ENCODE measurements around the gene GAST. TPM values are rescaled to one million over a fixed set of nuclear protein-coding genes. Genes with fewer than 3 reads are reported as not detected.
A peak's percentile ranks its signal among the peaks of the same experiment; 100 is the strongest.
"Not testable (repeated sequence)": the region's sequence is repeated elsewhere in the genome, so short reads cannot be mapped to it uniquely, and the experiment has no call there.

GAST gene
- total and polyA plus RNA-seq, 4 experiments from 2014 or later: not detected

GRCh38 chr17:41683441-41684007 is 28.6 kb upstream of the GAST start:
- Mint-ChIP-seq H3K9me3 (no peaks in the 10 kb centered on the region), H3K4me3 (peak overlapping the region in 1 of 8 donors; percentile 30), H3K36me3 (peaks cover 0 to 3% of the 10 kb centered on the region in 2 donors), H3K27ac (no peak overlapping the region), H3K4me1 (peaks cover 13 to 23% (median 18%) of the 10 kb centered on the region in 4 donors), H3K27me3 (no peaks in the 10 kb centered on the region)
- Histone ChIP-seq H3K4me1 (ENCODE audit: insufficient read depth, low read length) (peaks cover 26% of the 10 kb centered on the region), H3K27me3 (ENCODE audit: insufficient read depth, low read length) (no peaks in the 10 kb centered on the region), H3K36me3 (ENCODE audit: insufficient read depth, low read length) (no peaks in the 10 kb centered on the region), H3K27ac (ENCODE audit: low read depth, low read length) (no peak overlapping the region), H3K9me3 (ENCODE audit: control insufficient read depth in 1 of 2, low read length in 2 of 2) (no peaks in the 10 kb centered on the region), H3K4me3 (ENCODE audit: low read length in 2 of 2) (no peak overlapping the region)
- CTCF ChIA-PET (ENCODE audit: partially characterized antibody): interaction anchor here (1.0 kb wide), 1 partner anchor 35 kb away, joined by 3 read pairs; no protein-coding TSS in a partner anchor
- POLR2A ChIA-PET (ENCODE audit: partially characterized antibody): interaction anchor here (9.2 kb wide), 1 partner anchor 8 kb away, joined by 576 read pairs; the partner anchor contains the start of gene EIF1
- intact Hi-C loops (cut with micrococcal nuclease): loop anchor here (10.0 kb wide), 1 partner anchor 701 kb away; the partner anchor contains the start of gene STAT3
- DNase-seq: no peak

GRCh38 chr17:41684035-41684434 is 28.1 kb upstream of the GAST start:
- H3K4me3 ChIP-seq (ENCODE audit: low read length in 2 of 2): no peak overlapping the region
- H3K27ac ChIP-seq (ENCODE audit: low read depth, low read length): no peak overlapping the region
- H3K27me3 Mint-ChIP-seq: no peaks in the 10 kb centered on the region
- no peaks in the 10 kb centered on the region for H3K36me3 ChIP-seq (ENCODE audit: insufficient read depth, low read length)
- no peaks in the 10 kb centered on the region for H3K27me3 ChIP-seq (ENCODE audit: insufficient read depth, low read length)
- H3K9me3 ChIP-seq (ENCODE audit: control insufficient read depth in 1 of 2, low read length in 2 of 2): no peaks in the 10 kb centered on the region
- H3K9me3 Mint-ChIP-seq: peaks cover 0 to 5% (median 0%) of the 10 kb centered on the region in 8 donors
- peaks cover 0 to 8% of the 10 kb centered on the region in 2 donors for H3K36me3 Mint-ChIP-seq
- CTCF ChIA-PET (ENCODE audit: partially characterized antibody): interaction anchor here (0.7 to 2.2 kb wide), 2 partner anchors 17 to 103 kb away, joined by 3 to 12 read pairs; partner anchors contain the start of gene JUP
- H3K27ac Mint-ChIP-seq: peak overlapping the region in 1 of 7 donors; percentile 19
- no peak for DNase-seq
- peaks cover 7 to 23% (median 13%) of the 10 kb centered on the region in 4 donors for H3K4me1 Mint-ChIP-seq
- POLR2A ChIA-PET (ENCODE audit: partially characterized antibody): interaction anchor here (1.0 kb wide), 1 partner anchor 19 kb away, joined by 5 read pairs; no protein-coding TSS in a partner anchor
- intact Hi-C loops (cut with micrococcal nuclease): loop anchor here (10.0 kb wide), 1 partner anchor 701 kb away; the partner anchor contains the start of gene STAT3
- peaks cover 21% of the 10 kb centered on the region for H3K4me1 ChIP-seq (ENCODE audit: insufficient read depth, low read length)
- H3K4me3 Mint-ChIP-seq: no peak overlapping the region

DNA sequence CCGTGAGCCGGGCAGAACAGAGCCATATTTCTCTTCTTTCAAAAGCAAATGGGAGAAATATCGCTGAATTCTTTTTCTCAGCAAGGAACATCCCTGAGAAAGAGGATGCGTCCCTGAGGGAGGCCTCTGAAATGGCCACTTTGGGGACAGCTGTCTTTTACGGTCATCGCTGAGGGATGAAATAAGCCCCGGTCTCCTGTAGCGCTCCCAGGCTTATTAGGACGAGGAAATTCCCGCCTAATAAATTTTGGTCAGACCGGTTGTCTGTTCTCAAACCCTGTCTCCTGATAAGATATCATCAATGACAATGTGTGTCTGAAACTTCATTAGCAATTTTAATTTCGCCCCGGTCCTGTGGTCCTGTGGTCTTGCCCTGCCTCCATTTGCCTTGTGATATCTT is 26.4 kb upstream of the GAST start:
- H3K9me3 Mint-ChIP-seq: peaks cover 0 to 14% (median 0%) of the 10 kb centered on the region in 8 donors
- peaks cover 10 to 33% (median 15%) of the 10 kb centered on the region in 4 donors for H3K4me1 Mint-ChIP-seq
- Histone ChIP-seq H3K36me3 (ENCODE audit: insufficient read depth, low read length) (peaks cover 14% of the 10 kb centered on the region), H3K4me1 (ENCODE audit: insufficient read depth, low read length) (peaks cover 22% of the 10 kb centered on the region)
- H3K27me3 Mint-ChIP-seq; H3K27me3 ChIP-seq (ENCODE audit: insufficient read depth, low read length); H3K9me3 ChIP-seq (ENCODE audit: control insufficient read depth in 1 of 2, low read length in 2 of 2); H3K4me3 ChIP-seq (ENCODE audit: low read length in 2 of 2); H3K4me3 Mint-ChIP-seq; H3K27ac ChIP-seq (ENCODE audit: low read depth, low read length); H3K27ac Mint-ChIP-seq; DNase-seq: not testable (repeated sequence)
- ChIA-PET POLR2A (ENCODE audit: partially characterized antibody) (interaction anchor here (1.1 kb wide), 1 partner anchor 19 kb away, joined by 4 read pairs; no protein-coding TSS in a partner anchor), CTCF (ENCODE audit: partially characterized antibody) (interaction anchor here (1.2 to 2.2 kb wide), 3 partner anchors 10 to 37 kb away, joined by 7 to 12 read pairs (median 10); no protein-coding TSS in a partner anchor)
- intact Hi-C loops (cut with micrococcal nuclease): loop anchor here (10.0 kb wide), 1 partner anchor 699 kb away; the partner anchor contains the start of gene STAT3
- H3K36me3 Mint-ChIP-seq: peaks cover 13 to 26% of the 10 kb centered on the region in 2 donors

DNA sequence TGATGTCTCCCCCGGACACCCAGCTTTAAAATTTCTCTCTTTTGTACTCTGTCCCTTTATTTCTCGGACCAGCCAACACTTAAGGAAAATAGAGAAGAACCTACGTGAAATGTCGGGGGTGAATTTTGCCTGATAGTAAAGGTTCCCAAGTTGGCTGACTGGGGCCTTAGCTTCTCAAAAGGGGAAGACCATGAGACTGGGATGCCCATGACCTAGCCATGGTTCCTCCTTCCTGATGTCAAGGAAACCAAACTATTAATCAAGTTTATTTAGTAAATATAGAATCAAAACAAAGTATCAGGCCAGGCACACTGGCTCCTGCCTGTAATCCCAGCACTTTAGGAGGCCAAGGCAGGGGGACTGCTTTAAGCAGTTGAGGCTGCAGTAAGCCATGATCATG is 25.9 kb upstream of the GAST start:
- intact Hi-C loops (cut with micrococcal nuclease): loop anchor here (10.0 kb wide), 1 partner anchor 699 kb away; the partner anchor contains the start of gene STAT3
- peaks cover 13 to 38% (median 20%) of the 10 kb centered on the region in 4 donors for H3K4me1 Mint-ChIP-seq
- no peak for DNase-seq
- peaks cover 0 to 14% (median 0%) of the 10 kb centered on the region in 8 donors for H3K9me3 Mint-ChIP-seq
- CTCF ChIA-PET (ENCODE audit: partially characterized antibody): interaction anchor here (1.1 to 2.2 kb wide), 2 partner anchors 19 to 23 kb away, joined by 3 to 12 read pairs; no protein-coding TSS in a partner anchor
- POLR2A ChIA-PET (ENCODE audit: partially characterized antibody): no interaction called here
- H3K36me3 Mint-ChIP-seq: peaks cover 18 to 31% of the 10 kb centered on the region in 2 donors
- H3K27me3 ChIP-seq (ENCODE audit: insufficient read depth, low read length): no peaks in the 10 kb centered on the region
- no peak overlapping the region for H3K4me3 ChIP-seq (ENCODE audit: low read length in 2 of 2)
- H3K4me1 ChIP-seq (ENCODE audit: insufficient read depth, low read length): peaks cover 28% of the 10 kb centered on the region
- H3K36me3 ChIP-seq (ENCODE audit: insufficient read depth, low read length): peaks cover 20% of the 10 kb centered on the region
- H3K4me3 Mint-ChIP-seq: no peak overlapping the region
- peak overlapping the region in 1 of 7 donors; percentile 53 for H3K27ac Mint-ChIP-seq
- no peaks in the 10 kb centered on the region for H3K9me3 ChIP-seq (ENCODE audit: control insufficient read depth in 1 of 2, low read length in 2 of 2)
- H3K27ac ChIP-seq (ENCODE audit: low read depth, low read length): no peak overlapping the region
- no peaks in the 10 kb centered on the region for H3K27me3 Mint-ChIP-seq

- Histone ChIP-seq H3K36me3 (ENCODE audit: insufficient read depth, low read length) (peaks cover 37% of the 10 kb centered on the region), H3K4me3 (ENCODE audit: low read length in 2 of 2) (peak overlapping the region; percentile 37 to 89), H3K4me1 (ENCODE audit: insufficient read depth, low read length) (peaks cover 36% of the 10 kb centered on the region), H3K9me3 (ENCODE audit: control insufficient read depth in 1 of 2, low read length in 2 of 2) (no peaks in the 10 kb centered on the region), H3K27me3 (ENCODE audit: insufficient read depth, low read length) (no peaks in the 10 kb centered on the region), H3K27ac (ENCODE audit: low read depth, low read length) (peak overlapping the region; percentile 99)
- ChIA-PET CTCF (ENCODE audit: partially characterized antibody) (interaction anchor here (0.6 to 6.4 kb wide), 9 partner anchors 9 to 1469 kb away, joined by 3 to 116 read pairs (median 3); partner anchors contain the start of genes KRTAP16-1 and WIPF2), POLR2A (ENCODE audit: partially characterized antibody) (interaction anchor here (0.6 to 10.2 kb wide), 48 partner anchors 9 to 1869 kb away, joined by 3 to 576 read pairs (median 5); partner anchors contain the start of genes ACLY, CCR7, DNAJC7 and GHDC)
- DNase-seq: peak in 2 of 5 donors; percentile 68 to 78
- Mint-ChIP-seq H3K27ac (peak overlapping the region; percentile 99 to 100 (median 100)), H3K4me3 (peak overlapping the region; percentile 95 to 98 (median 96)), H3K9me3 (peaks cover 0 to 20% (median 0%) of the 10 kb centered on the region in 8 donors), H3K36me3 (peaks cover 33 to 48% of the 10 kb centered on the region in 2 donors), H3K27me3 (no peaks in the 10 kb centered on the region), H3K4me1 (peaks cover 19 to 54% (median 31%) of the 10 kb centered on the region in 4 donors)
- intact Hi-C loops (cut with micrococcal nuclease): loop anchor here (1.0 to 10.0 kb wide), 5 partner anchors 9 to 1469 kb away; partner anchors contain the start of genes STAT3 and WIPF2
These were observed 24.1 kb upstream of the GAST start for GRCh38 chr17:41687828-41688640.

DNA sequence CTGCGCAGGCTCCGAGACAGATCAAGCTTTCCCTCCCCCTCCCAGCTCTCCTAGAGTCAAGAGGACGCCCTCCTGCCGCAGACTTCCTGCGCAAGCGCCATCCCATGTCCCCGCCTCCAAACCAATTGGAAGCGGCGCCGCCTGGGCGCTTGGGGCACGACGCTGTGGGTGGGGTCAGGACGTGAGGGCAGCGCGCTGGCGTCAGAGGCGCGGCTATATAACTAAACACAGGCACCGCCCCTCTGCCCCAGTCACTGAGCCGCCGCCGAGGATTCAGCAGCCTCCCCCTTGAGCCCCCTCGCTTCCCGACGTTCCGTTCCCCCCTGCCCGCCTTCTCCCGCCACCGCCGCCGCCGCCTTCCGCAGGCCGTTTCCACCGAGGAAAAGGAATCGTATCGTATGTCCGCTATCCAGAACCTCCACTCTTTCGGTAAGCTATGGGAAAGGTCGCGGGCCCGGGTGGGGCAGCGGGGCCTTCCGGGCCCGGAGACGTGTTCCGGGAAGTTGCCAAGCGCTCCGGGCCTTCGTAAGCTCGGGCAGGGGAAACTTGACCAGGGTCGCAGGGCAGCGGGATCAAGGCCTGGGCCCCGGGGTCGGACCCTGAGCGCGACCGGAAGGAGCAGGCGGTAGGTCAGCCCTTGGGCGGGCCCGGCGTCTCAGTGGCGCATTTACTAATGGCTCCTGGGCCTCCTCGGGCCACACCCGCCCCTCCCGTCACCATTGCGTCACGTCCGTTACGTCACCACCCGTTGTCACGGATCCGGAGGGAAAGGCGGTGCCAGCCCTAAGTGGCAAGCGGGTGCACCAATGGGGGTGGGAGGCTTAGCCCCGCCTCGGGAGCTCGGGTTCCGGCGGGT is 23.3 kb upstream of the GAST start, which contains the start of gene EIF1:
Gene EIF1, plus strand, starts transcription at position 245 of the 856 bp plus-strand sequence. Its CDS starts 154 bp downstream, at position 399.
- no peaks in the 10 kb centered on the region for H3K27me3 ChIP-seq (ENCODE audit: insufficient read depth, low read length)
- peak; percentile 99 to 100 (median 99) for DNase-seq
- intact Hi-C loops (cut with micrococcal nuclease): loop anchor here (1.0 to 10.0 kb wide), 5 partner anchors 10 to 1470 kb away; partner anchors contain the start of genes STAT3 and WIPF2
- H3K9me3 ChIP-seq (ENCODE audit: control insufficient read depth in 1 of 2, low read length in 2 of 2): no peaks in the 10 kb centered on the region
- Mint-ChIP-seq H3K4me3 (peak within 1 kb of the TSS; percentile 95 to 98 (median 96)), H3K27ac (peak within 1 kb of the TSS; percentile 99 to 100 (median 100)), H3K4me1 (peaks cover 19 to 59% (median 31%) of the 10 kb centered on the region in 4 donors), H3K27me3 (no peaks in the 10 kb centered on the region), H3K9me3 (peaks cover 0 to 20% (median 0%) of the 10 kb centered on the region in 8 donors), H3K36me3 (peaks cover 33 to 57% of the 10 kb centered on the region in 2 donors)
- peaks cover 43% of the 10 kb centered on the region for H3K36me3 ChIP-seq (ENCODE audit: insufficient read depth, low read length)
- ChIA-PET CTCF (ENCODE audit: partially characterized antibody) (interaction anchor here (0.6 to 6.4 kb wide), 14 partner anchors 10 to 1470 kb away, joined by 3 to 116 read pairs (median 3); partner anchors contain the start of genes KRTAP16-1 and WIPF2), POLR2A (ENCODE audit: partially characterized antibody) (interaction anchor here (0.6 to 10.2 kb wide), 69 partner anchors 10 to 1870 kb away, joined by 3 to 576 read pairs (median 4); partner anchors contain the start of genes ACLY, CCR7, CNP and DNAJC7)
- H3K27ac ChIP-seq (ENCODE audit: low read depth, low read length): peak within 1 kb of the TSS; percentile 99
- H3K4me1 ChIP-seq (ENCODE audit: insufficient read depth, low read length): peaks cover 36% of the 10 kb centered on the region
- peak within 1 kb of the TSS; percentile 89 to 95 for H3K4me3 ChIP-seq (ENCODE audit: low read length in 2 of 2)

Measured in CD4-positive, alpha-beta memory T cell (primary cell).